NCI-H524 treated with DMSO at 0.1 percent for 48 hours (cell line): Measurements from ENCODE around the gene ZNF469.

ENCODE experiments used
- DNase-seq: peaks from one replicate; lab custom pipeline; 2025; lab: John Stamatoyannopoulos, UW

The ZNF469 gene

GRCh38 chr16:88346680-88347505 is 35.9 kb upstream of the ZNF469 start:
- no peak for DNase-seq

- no peak for DNase-seq
These were observed 34.9 kb upstream of the ZNF469 start for GRCh38 chr16:88347656-88348376.

DNA sequence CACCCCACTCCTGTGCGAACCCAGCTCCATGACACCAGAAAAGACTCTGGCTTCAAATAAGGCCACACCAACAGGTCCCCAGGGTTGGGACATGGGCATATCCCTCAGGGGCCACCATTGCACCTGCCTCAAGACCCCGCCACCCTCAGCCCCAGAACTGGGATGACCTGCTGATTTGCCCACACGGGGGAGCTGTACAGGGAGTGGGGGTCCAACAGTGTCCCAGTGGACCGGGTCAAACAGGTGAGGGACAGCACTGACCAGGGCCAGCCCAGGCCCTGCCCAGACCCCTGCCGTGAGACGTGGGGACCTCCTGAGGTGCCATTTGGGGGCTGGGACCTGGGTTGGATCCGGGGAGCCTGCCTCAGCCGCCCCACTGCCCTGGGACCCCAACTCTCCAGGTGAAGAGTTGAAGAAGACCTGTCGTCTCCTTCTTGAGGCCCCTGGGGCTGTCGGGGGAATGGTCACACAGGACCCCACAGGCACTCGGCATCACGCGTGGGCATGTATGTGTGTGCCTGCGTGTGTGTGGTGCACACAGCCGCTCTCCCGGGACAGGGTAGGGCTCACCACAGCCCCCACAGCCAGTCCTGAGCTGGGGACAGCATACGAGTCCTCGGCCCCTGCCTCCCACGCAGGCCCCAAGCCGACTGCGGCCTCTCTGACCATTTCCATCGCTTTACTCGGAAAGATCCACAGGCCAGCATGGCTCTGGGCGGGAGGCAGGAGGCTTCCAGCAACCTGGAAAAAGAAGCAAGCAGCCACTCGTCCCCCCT is 34.2 kb upstream of the ZNF469 start:
- no peak for DNase-seq

GRCh38 chr16:88349153-88349902 is 33.4 kb upstream of the ZNF469 start:
- DNase-seq, result no peak

DNA sequence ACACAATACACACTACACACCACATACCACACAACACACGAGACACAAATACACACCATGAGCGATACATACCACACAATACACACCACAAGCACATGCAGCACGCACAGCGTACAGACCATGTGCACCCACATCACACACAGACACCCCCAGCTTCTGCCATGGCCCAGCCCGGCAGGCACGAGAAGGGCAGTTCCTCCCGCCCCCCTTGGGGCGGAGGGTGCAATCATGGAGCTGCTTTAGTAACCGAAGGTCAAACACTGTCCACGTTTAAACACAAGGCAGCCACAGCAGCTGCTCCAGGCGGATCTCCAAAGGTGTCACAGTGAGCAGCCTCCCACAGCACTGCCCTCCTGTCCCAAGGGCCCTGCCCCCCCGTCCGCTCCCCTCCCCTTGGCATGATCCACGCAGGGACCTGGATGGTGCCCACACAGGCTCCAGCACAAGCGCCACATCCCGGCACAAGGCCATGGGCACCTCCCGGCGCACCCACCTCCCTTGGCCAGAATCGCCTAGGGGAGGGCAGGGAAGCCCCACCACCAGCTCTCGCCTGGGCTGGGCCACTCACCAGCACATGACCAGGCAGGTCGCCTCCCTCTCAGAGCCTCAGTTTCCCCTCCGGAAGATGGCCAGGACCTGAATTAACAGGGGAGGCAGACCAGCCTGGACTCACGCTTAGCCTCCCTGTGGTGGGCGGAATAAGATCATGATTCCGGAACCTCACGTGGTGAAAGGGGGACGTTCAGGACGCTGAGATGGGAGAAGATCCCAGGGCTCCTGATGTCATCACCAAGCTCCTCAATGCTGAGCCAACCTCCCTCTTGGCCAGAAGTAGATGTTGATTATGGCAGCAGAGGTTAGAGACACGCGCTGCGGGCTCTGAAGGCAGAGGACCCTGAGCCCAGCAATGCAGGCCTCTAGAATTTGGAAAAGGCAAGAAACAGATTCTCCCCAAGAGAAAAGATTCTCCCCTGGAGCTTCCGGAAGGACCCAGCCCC is 32.6 kb upstream of the ZNF469 start:
- DNase-seq, result no peak

GRCh38 chr16:88350922-88351321 is 31.8 kb upstream of the ZNF469 start:
- DNase-seq, result no peak

- no peak for DNase-seq
These were observed 31.2 kb upstream of the ZNF469 start for GRCh38 chr16:88351491-88352101.

DNA sequence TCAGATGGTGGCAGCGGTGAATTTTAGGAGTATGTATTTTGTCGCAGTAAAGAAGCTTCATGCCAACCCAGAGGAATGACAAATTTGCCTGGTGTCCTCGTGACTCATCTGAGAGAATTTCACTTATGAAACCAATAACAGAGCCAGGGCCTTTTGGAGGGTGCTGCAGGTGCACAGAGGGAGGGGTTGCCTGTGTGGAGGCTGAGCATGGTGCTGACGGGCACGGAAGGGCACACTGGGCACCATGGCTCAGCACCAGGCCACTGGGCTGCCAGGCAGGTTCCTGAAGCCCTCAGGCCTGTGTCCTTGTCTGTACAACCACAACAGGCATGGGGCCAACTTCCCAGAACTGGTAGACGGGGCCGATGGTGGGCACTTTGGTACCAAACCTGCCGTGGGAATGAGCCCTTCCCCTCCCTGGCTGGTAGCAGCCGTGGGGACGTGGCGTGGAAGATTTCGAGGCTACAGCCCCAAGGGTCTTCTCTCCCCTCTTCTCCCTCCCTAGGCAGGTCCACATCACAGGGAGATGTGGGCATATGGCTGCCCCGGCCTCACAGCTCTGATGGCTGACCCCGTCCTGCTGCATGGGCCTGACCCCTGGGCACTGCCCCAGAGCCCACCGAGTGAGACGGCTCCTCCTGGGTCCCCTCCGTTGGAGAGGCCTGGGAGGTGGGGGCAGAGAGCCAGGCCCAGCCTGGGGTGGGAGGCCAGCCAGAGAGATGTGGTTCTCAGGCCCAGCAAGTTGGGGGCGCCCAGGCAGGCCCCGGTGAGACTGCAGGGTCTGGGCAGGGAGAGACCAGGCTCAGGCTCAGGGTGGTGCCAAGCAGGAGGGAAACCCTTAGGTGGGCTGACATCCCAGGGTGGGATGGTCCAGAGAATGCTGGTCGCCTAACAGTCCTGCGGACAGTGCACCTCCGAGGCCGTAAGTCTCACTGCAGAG is 30.2 kb upstream of the ZNF469 start:
- DNase-seq, result no peak

DNA sequence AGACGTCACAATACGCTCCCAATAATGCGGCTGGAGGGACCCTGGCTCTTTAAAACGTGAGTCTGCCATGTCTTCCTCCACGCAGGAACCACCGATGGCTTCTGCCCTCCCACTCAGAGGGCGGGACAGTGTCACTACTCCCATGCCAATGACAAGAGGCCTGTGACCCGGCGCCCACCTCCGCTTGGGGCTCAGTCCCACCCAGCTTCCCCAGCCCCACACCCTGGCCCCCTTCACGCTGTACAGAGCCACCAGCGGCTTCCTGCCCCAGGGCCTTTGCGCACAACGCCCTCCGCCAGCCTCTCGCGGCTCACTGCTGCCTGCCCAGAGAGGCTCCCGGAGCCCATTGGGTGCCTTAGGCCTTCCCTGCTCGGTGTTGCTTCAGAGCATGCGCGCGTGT is 29.5 kb upstream of the ZNF469 start:
- DNase-seq, result no peak

DNA sequence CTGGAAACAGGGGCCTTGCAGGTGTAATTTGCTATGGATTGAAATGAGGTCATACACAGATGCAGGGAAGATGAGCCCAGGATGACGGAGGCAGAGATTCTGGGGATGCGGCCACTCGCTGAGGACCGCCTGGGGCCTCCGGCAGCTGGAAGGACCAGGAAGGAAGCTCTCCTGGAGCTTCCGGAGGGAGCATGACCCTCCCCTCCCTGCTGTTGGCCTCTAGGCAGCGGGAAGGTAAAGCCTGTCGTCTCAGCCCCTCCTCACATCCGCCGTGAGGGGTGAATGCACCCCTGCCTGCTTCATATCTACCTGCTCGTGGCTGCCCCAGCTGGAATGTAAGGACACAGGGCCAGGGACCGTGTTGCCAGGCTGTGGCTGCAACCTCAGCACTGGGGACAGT is 29.1 kb upstream of the ZNF469 start:
- DNase-seq, result no peak

DNA sequence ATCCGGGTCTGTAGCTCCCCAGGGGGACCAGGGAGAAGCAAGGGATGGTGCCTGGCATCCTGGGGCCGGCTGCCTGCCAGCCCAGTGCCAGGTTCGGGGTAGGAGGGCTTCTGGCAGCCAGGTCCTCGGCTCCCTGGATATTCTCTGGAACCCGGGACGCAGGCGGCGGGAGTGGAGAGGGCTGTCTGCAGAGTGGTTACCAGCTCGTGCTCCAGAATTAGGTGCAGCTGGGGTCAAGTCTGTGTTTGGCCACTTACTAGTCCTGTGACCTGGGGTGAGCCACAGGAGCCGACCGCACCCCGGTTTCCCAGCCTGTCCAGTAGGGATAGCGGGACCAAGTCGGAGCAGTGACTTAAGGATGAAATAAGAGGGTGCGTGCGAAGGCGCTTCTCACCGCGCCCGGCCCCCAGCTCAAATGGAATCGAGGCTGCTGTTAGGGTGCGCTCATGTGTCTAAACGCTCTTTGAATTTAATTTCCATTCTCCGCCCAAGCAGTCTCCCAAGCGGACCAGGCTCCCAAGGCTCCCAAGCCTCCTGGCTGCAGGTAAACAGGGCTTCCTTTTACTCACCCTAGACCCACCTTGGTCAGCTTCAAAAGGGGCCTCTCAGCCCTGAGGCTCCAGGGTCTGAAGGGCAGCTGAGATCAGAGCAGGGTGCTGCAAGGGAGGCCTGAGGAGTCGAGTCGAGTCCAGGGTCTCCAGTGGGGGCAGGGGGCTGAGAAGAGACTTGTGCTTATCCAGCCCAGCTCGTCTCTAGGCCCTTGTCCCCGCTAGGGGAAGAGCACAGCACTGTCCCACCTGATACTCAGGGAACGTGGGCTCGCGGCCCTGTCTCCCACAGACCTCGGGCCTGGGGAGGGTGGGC is 28.3 kb upstream of the ZNF469 start:
- DNase-seq, result no peak

DNA sequence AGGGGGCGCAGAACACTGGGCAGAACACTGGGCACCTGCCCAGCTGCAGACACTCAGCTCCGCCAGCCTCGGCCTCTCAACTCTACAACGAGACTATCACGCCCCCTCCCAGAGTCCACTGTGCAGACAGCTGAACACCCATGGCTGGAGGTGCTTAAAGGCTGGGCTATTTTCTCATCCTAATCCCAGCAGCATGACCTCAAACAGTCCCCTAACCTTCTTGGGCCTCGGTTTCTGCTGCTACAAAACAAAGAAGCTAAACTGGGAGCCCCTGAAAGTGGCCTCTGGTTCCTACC is 27.7 kb upstream of the ZNF469 start:
- DNase-seq, result no peak

GRCh38 chr16:88355389-88356123 is 27.2 kb upstream of the ZNF469 start:
- no peak for DNase-seq

- DNase-seq, result no peak
These were observed 26.5 kb upstream of the ZNF469 start for GRCh38 chr16:88356124-88356726.

GRCh38 chr16:88356727-88357199 is 26.0 kb upstream of the ZNF469 start:
- no peak for DNase-seq

DNA sequence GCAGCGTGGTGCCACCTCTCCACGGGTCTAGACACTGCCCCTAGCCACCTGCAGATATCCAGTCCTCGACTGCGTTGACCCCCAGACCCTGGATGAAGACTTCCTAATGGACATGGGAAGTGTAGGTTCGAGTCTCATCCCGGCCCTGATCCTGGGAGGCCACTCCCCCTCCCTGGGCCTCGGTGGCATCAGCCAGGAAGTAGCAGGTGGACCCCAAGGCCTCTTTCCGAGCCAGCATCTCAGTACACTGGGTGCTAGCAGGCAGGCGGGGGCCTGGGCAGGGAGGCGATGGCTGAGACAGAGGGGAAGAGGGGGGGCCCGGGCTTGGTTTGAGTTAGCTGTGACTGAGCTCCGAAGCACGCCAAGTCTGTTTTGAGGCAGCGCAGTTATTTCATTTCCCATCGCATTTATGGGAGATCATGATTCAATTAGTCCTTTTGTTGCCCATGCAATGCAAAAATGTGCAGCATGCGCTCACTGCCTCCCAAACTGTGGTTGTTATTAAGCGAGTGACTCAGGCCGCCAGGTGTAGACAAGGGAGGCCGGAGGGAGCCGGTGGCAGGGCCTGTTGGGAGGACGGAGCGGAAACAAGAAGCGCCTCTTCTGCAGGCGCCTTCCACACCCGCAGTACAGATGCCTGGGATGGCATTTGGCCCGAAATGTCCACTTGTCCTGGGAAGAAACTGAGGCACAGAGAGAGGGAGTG is 25.3 kb upstream of the ZNF469 start:
- no peak for DNase-seq
